ENCODE data around the gene UBE2U. TPM values are rescaled to one million over a fixed set of nuclear protein-coding genes. Genes with fewer than 3 reads are reported as not detected.

The UBE2U gene
- polyA plus RNA-seq, 1 donor (not counting 4 experiments of a cell fraction or from before 2014, with no cell fraction given): not detected

DNA sequence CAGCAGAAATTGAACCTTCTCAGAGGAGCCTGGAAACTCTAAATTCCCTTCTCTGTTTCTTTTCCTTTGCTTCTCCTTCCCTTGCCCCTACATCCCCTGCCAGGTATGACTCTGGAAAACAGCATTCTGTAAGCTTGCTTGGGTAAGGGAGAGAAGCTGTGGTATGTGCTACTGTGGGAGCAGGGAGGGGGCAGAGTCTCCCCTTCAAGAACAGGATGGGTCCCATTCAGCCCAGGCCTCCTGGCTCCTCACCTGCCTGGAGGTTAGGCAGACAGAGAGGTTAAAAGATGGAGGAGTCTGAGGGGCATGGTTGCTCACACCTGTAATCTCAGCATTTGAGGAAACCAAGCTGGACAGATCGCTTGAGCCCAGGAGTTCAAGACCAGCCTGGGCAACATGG lies 40.6 kb upstream of the UBE2U start:
- H3K4me3 ChIP-seq (ENCODE audit: control insufficient read depth in 2 of 3, extremely low read depth in 1 of 3, insufficient read depth in 2 of 3, low read depth in 1 of 3, low read length in 3 of 3): no peak overlapping the region
- no peaks in the 10 kb centered on the region for H3K79me2 ChIP-seq (ENCODE audit: control insufficient read depth, insufficient read depth, low read length)
- no peaks in the 10 kb centered on the region for H4K20me1 ChIP-seq (ENCODE audit: control insufficient read depth, extremely low read depth, insufficient read depth, low read length)
- no peak overlapping the region for H3K9ac ChIP-seq (ENCODE audit: control insufficient read depth, extremely low read depth, insufficient read depth, low read length)
- H3K4me1 ChIP-seq (ENCODE audit: control insufficient read depth, extremely low read depth, insufficient read depth, low read length): no peaks in the 10 kb centered on the region
- no peak overlapping the region for H3K4me2 ChIP-seq (ENCODE audit: control insufficient read depth, extremely low read depth, insufficient read depth, low read depth, low read length)
- peaks cover 2% of the 10 kb centered on the region in 2 experiments for H3K36me3 ChIP-seq (ENCODE audit: control insufficient read depth in 2 of 2, extremely low read depth in 1 of 2, insufficient read depth in 2 of 2, low read length in 2 of 2)
- H3K27ac ChIP-seq (ENCODE audit: control insufficient read depth, insufficient read depth, low read length): no peak overlapping the region
- no peaks in the 10 kb centered on the region for H3K9me3 ChIP-seq (ENCODE audit: control insufficient read depth, low read depth, low read length)
- no peak for DNase-seq (ENCODE audit: low read depth, low spot score)
- no peaks in the 10 kb centered on the region for H3K27me3 ChIP-seq (ENCODE audit: control insufficient read depth, extremely low read depth, insufficient read depth, low read length)
- FAIRE-seq: no peak
- no peaks in the 10 kb centered on the region for H3K9me1 ChIP-seq (ENCODE audit: control insufficient read depth, extremely low read depth, insufficient read depth, low read length)
- TF ChIP-seq EZH2 (IDR thresholded peaks at IDR 0.05; ENCODE audit: low read length) (no peak), CTCF (optimal IDR thresholded peaks at IDR 0.05 in 1 of 3, IDR thresholded peaks at IDR 0.05 in 1 of 3, conservative IDR thresholded peaks at IDR 0.05 in 1 of 3; ENCODE audit: extremely low read depth in 1 of 3, insufficient read depth in 2 of 3, low read length in 3 of 3) (no peak)
- no peak overlapping the region for H2AFZ ChIP-seq (ENCODE audit: control insufficient read depth, low read length)
- dilution Hi-C loops (cut with MboI; ENCODE audit: extremely low pct_ligation_motif_present, low sequenced_read_pairs): no loop called here

GRCh38 chr1:64163431-64163830 lies 40.0 kb upstream of the UBE2U start:
- no peak overlapping the region for H3K27ac ChIP-seq (ENCODE audit: control insufficient read depth, insufficient read depth, low read length)
- H3K4me3 ChIP-seq (ENCODE audit: control insufficient read depth in 2 of 3, extremely low read depth in 1 of 3, insufficient read depth in 2 of 3, low read depth in 1 of 3, low read length in 3 of 3): no peak overlapping the region
- no peaks in the 10 kb centered on the region for H3K9me3 ChIP-seq (ENCODE audit: control insufficient read depth, low read depth, low read length)
- no peaks in the 10 kb centered on the region for H4K20me1 ChIP-seq (ENCODE audit: control insufficient read depth, extremely low read depth, insufficient read depth, low read length)
- peaks cover 2% of the 10 kb centered on the region in 2 experiments for H3K36me3 ChIP-seq (ENCODE audit: control insufficient read depth in 2 of 2, extremely low read depth in 1 of 2, insufficient read depth in 2 of 2, low read length in 2 of 2)
- H3K4me2 ChIP-seq (ENCODE audit: control insufficient read depth, extremely low read depth, insufficient read depth, low read depth, low read length): no peak overlapping the region
- H3K4me1 ChIP-seq (ENCODE audit: control insufficient read depth, extremely low read depth, insufficient read depth, low read length): no peaks in the 10 kb centered on the region
- H3K79me2 ChIP-seq (ENCODE audit: control insufficient read depth, insufficient read depth, low read length): no peaks in the 10 kb centered on the region
- dilution Hi-C loops (cut with MboI; ENCODE audit: extremely low pct_ligation_motif_present, low sequenced_read_pairs): no loop called here
- H2AFZ ChIP-seq (ENCODE audit: control insufficient read depth, low read length): no peak overlapping the region
- no peak for TF ChIP-seq EZH2 (IDR thresholded peaks at IDR 0.05; ENCODE audit: low read length)
- TF ChIP-seq CTCF (optimal IDR thresholded peaks at IDR 0.05 in 1 of 3, IDR thresholded peaks at IDR 0.05 in 1 of 3, conservative IDR thresholded peaks at IDR 0.05 in 1 of 3; ENCODE audit: extremely low read depth in 1 of 3, insufficient read depth in 2 of 3, low read length in 3 of 3): no peak
- no peak overlapping the region for H3K9ac ChIP-seq (ENCODE audit: control insufficient read depth, extremely low read depth, insufficient read depth, low read length)
- H3K9me1 ChIP-seq (ENCODE audit: control insufficient read depth, extremely low read depth, insufficient read depth, low read length): no peaks in the 10 kb centered on the region
- FAIRE-seq: no peak
- no peak for DNase-seq (ENCODE audit: low read depth, low spot score)
- H3K27me3 ChIP-seq (ENCODE audit: control insufficient read depth, extremely low read depth, insufficient read depth, low read length): no peaks in the 10 kb centered on the region

All from keratinocyte (primary cell).